DMS153 treated with DMSO at 0.1 percent for 48 hours (cell line): Measurements from ENCODE around the gene ACER2.

ENCODE experiments used
- DNase-seq: peaks from one replicate; lab custom pipeline; 2025; ENCODE audit not compliant: unreplicated experiment; lab: John Stamatoyannopoulos, UW

The ACER2 gene

DNA sequence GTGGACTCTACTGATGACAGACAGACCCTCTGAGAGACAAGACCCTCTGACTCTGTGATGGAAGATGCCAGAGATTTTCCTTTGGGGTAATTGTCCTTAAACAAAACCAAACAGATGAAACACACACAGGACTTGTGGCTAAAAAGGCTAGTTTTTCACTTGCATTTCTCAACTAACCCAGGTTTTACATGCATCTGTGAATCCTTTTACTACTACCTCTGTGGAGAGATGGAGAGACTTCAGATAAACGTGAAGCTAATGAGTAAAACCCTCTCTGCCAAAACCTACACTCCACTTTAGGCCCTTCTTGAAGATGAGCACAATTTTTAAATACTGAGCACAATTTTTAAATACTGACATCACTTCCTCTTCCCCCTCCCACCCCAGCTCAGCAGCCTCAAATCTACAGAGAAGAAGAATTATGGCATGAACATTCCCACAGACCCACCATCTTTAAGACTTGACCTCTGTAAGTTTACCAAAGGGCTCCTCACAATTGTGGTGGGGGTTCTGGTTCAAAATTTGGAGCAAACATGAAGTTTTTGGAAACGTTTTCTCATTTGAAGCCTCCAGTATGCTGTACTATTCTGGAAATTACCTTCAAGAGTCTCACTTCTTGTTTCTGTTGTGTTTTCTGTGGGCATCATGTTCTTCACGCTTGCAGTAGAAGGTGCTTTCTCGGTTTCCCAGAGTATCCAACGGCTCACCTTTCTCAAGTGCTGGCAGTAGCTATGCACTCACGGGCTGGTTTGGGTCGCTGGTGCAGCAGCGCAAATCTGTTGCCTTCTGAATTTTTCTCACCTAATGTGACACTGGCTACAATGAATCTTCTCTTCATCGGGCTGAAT, 42.7 kb downstream of the ACER2 start:
- DNase-seq, result no peak

DNA sequence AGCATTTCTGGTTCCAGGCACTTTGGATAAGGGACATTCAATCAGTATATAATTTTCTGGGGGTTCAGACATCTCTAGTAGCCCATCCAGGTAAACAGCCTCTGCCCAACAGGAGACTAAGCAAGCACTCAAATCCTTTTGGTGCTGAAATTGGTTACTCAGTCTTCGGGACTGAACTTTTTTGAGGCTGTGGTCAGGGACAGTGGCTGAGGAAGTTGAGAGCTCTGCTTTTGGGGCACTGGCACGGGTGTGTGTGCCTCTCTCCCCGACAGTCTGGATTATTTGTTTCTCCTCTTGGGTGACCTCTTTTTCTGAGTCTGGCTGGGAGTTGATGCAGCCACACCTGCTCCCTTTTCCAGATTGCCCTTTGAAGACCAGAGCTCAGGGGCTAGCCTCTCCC, 47.6 kb downstream of the ACER2 start:
- DNase-seq, result no peak

DNA sequence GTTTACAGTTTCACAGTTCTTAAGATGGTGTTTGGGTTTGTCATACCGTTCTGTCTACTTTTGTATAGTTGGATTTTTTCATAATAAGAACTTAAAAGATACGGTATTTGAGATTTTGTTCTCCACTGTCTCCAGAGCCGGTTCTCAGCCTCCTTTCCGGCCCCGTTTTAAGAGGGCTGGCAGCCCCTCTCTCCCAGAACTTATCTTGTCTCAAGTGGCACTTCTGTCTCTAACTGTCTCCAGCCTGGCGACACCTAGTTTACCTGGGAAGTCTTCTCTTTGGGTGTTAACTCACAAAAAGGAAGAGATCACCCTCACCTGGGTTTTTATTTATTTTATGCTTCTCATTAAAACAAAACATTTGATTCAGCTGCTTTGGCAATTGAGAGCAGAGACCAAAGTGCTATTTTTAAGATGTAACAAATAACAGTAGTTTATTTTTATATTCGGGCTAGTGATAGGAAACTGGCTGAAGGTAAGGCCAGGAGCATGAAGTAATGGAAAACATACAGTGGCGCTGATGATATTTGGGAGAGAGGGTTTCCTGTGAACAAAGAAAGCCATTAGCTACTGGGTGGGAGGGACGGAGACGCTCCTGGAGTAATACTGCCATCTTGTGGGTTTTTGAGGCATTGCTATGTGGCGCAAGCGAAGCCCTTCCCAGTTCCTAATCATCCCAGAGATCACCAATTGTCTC, 48.3 kb downstream of the ACER2 start:
- peak; percentile 71 for DNase-seq

DNA sequence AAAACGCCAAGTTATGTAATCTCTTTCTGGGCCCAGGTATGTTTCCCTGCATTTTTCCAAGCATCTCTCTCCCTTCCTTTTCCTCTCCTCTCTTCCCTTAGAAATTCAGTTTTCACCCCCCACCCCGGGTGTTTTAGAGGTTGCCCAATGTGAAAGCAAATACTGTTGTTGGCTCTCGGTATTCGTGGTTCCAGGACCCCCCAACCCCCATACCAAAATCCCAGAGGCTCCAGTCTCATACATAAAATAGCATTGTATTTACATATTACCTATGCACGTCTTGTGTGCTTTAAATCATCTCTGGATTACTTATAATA, 48.8 kb downstream of the ACER2 start:
- DNase-seq, result no peak

DNA sequence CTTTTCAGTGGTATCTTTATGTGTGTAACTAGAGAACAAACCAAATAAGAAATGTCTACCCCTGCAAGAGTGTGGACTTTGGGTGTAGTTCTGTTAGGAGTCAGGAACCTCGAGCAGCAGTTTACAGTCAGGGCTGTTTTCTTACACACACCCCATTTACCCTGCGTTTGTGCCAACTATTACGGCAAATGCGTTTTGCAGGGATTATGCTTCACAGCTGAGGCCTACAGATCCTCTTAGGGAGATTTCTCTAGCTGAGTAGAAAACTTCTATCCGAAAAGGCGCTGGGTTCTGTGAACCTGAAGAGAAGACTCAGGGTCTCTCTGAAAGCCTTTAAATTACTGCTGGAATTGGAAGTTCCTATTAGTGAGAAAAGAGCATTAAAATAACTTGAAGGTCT, 51.4 kb downstream of the ACER2 start:
- DNase-seq, result no peak

DNA sequence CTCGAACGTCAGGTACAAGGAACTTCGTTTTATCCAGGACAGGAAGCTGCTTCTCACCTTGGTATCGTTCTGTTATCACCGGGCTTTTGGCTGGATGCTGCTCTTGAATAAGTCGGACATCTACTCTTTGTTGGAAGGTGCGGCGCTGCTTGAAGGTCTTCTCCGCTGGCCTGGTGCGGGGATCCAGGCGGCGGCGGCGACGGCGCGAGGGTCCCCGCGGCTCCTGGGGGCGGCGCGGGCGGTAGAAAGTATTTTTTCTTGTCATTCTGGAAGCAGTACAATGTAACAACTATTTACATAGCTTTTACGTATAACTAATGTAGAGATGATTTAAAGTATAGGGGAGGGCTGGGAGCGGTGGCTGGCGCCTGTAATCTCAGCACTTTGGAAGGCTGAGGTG, 52.3 kb downstream of the ACER2 start:
- no peak for DNase-seq

DNA sequence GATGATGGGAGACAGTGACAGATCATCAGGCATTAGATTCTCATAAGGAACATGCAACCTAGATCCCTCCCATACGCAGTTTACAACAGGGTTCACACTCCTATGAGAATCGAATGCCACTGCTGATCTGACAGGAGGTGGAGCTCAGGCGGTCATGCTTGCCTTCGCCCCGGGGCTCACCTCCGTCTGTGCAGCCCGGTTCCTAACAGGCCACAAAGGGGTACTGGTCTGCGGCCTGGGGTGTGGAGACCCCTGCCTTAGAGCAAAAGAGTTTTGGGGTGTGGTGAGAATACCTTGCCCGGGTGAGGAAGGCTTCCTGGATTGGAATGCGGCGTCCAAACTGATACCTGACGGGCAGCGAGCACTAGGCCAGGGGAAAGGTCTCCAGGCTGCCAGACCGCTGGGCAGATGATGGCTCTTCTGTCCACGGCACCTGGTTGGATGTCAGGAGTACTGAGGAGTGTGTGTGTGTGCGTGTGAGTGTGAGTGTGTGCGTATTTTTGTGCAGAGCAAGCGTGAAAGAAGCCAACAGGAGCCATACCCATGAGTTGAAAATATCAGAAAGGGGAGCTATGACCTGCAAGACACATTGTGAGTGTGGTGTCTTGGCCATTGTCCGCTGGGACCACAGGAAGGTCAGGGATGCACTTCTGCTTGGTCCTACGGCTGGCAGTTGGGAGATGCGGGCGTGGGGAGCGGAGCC, 55.4 kb downstream of the ACER2 start:
- no peak for DNase-seq

DNA sequence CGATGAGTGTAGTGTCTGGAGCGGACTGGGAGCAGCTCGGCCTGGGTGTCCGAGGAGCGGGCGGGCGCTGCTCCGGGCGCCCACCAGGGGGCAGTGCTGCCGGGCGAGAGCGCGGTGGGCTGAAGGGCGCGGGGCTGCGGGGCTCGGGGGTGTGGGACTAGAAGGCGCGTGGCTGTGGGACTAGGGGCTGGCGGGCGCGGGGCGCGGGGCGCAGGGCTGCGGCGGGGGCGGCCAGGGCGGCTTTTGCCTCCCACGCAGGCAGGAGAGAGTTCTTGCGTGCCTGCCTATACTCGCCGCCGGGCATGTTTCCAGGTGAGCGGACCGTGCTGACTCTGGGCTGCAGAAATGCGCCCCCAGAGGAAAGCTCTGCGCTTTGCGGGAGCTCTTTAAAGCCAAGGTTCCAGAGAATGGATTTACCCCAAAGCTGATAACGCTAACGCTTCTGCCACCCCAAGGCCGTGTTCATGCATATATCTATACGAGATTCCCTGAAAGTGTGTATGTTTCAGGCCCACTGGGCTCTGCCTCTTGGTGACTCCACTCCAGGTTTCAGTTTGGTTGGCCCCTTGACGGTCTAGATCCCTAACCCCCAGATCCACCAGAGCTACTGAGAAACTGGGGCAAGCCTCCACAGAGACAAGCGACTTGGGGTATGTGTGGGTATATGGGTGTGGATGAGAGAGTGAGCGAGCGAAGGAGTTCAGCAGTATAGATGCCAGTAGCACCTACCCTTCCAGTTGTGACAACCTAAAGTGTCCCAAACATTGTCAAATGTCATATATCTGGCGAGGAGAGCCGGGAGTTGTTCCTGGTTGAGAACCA, 56.2 kb downstream of the ACER2 start:
- DNase-seq, result peak; percentile 35

DNA sequence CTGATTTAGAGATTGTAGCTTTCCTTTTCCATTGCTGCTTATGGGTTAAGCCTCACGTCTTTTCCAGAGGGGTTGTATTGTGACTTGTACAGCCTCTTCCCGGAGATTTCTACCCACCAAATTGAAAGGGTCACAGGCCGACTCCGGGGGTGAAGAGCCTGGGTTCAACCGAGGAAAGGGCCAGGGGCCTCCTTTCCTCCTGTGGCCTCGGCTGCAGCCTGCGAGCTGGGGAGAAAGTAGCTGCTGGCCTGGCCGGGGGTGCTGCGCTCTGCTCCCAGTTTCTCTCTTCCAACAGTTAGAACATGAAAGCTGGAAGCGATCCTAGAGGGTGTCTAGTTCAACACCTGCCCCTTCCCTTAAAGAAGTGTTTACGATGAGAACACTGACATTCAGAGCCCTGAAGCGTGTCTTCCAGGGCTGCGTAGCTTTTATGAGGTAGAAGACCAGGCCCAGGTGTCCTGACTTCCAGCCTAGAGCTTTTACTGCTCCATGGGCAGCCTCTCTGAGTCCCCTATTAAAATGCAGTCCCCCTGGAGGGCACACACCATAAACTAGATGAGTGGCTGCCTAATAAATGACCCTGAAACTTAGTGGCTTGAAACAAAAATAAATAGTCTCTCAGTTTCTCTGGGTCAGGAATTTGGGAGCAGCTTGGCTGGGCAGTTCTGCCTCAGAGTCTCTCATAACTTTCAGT, 56.9 kb downstream of the ACER2 start:
- DNase-seq, result no peak

DNA sequence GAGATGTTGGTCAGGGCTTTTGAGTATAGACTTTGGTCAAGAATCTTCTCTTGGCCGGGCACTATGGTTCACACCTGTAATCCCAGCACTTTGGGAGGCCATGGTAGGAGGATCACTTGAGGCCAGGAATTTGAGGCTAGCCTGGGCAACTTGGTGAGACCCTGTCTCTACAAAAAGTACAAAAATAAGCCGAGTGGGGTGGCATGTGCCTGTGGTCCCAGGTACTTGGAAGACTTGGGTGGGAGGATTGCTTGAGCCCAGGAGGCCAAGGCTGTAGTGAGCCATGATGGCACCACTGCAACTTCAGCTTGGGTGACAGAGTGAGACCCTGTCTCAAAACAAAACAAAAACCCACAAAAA, 57.5 kb downstream of the ACER2 start:
- no peak for DNase-seq

DNA sequence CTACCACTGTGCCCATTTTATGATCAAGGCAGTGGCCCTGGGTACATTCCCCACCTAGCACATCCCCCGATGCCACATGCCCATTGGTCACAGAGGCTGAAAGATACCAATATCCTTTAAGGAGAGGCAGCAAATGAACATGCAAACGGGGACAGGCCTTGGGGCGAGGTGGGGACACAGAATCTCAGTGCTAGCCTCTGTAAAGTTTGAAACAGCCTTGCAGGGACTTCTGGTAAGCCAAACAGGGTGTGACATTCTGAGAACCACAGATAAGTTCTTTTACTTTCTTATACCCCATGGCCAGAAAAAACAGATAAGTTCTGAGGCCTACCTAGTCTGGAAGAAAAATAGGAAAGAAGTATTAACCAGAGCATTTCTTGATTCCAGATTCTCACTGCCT, 60.5 kb downstream of the ACER2 start:
- no peak for DNase-seq

DNA sequence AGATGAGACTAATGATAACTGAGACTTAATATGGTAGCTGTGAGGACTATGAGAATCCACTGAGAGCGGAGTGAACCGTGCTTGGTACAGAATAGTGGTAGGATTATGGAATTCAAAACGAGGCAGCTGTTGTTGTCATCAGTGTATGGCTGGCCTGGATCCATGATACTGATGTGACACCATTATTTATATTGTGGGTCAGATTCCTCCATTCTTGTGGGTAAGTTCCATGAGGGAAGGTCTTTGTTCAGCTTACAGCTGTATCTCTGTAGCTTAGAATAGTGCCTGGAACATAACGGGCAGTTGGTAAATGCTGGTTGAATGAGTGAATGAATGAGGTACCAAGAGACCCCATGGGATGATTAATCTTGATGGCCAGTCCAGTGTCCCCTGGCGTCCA, 61.8 kb downstream of the ACER2 start:
- no peak for DNase-seq

DNA sequence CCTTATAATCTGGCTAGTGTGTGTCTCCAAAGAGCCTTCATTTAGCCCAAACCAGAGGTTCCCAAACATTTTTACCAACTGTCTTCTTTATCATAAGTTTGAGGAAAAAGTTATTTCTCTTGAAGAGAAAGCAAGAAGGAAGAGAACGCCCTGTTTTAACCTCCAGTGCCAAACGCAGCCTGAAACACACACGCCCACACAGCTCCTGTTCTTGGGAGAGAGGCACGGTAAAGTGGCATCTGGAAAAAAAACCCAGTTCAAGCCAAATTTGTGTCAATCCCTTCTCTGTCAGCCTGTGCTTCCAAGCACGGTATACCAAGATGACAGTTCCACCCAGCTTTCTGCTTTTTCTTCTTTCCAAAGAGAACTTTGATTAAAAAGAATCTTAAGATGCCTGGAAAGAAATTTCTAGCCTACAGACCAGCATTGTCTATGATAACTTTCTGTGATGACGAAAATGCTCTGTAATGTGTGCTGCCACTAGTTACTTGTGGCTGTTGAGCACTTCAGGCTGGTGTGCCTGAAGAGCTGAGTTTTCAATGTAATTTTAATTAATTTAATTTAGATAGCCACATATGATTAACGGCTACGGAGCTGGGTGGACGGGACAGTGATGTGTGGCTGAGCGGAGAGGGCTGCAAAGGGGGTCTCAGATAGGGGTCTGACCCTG, 62.3 kb downstream of the ACER2 start:
- DNase-seq, result no peak

DNA sequence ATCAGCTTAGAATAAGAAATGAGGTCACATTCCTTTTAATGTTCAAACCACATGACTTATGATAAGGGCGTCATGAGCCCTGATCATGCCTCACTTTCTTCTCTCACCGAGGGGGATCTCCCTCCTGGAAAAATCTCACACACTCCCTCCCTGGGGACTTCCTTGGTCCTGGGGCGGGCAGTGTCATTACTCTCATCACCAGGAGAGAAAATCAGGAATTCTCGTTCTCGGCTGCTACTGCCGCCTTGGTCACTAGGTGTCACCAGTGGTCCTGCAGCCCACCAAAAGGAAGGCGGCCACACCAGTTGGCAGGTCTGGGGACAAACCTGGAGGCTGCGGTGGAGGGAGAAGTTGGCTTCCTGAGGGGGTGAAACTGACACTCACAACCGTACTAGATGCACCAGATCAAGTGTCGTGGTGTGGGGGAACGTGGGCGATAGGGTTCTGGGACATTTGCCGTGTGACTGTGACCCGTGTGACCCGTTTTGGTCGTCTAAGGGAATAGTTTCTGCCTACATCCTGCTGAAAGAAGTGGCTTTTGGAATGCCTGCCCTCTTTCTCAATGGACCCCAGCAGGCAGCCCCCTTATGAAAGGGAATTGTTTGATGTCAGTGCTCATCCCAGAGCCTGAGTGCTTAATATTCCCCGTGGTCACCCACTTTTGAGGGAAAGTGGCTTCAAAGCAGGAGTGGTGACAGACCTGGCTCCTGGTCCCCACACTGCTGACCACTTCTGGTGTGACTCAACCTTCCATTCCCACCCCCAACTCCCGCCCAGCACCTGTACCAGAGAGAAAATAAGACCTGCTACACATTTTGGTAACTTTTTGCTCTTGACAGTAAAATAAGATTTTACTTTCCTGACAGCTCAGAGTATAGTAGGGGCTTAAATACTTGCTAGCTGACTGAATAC, 63.2 kb downstream of the ACER2 start:
- DNase-seq, result peak; percentile 38

DNA sequence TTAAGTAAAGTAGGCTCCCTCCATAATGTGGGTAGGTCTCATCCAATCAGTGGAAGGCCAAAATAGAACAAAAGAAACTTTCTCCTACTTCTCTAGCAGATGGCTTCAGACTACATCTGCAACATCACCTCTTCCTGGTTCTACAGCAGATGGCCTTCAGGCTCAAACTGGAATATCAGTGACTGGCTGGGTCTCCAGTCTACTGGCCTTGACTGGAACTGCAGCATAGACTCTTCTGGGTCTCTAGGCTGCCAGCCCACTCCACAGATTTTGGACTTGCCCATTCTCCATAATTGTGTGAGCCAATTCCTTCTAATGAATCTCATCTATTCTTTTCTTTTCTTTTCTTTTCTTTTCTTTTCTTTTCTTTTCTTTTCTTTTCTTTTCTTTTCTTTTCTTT, 64.8 kb downstream of the ACER2 start:
- DNase-seq, result no peak

DNA sequence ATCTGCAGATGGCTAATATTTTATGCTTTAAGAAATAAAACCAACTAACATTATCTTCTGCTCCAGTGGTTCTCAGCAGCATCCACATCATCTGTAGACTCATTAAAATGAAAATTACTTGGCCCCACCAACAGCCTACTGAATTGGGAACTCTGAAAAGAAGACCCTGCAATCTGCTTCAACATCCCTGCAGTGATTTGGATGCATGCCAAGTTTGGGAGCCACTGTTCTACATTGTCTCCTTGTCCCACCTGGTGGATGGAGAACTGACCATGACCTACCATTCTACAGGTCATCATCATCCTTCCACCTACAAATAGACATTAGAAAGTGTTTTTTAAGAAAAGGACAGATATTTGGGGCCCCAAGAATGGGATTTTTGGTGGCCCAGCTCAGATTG, 71.1 kb downstream of the ACER2 start:
- no peak for DNase-seq

DNA sequence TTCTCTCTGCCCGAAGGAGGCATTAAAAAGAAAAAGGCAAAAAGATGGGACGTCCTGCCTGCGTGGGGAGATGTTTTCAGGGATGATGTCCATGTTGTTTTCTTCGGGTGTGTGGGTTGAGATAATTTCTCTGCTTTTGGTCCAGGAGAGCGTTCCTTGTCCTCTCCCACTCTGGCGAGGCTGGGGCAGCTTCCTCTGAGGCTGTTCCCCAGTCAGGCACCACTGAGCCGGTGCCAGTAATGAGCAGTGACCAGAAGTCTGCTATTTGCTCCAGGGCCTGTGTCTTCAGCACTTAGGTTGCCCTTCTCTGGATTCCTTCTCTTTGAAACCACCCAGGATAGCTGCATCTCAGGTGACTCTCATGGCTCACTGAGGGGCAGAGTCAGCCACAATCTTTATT, 71.5 kb downstream of the ACER2 start:
- no peak for DNase-seq

DNA sequence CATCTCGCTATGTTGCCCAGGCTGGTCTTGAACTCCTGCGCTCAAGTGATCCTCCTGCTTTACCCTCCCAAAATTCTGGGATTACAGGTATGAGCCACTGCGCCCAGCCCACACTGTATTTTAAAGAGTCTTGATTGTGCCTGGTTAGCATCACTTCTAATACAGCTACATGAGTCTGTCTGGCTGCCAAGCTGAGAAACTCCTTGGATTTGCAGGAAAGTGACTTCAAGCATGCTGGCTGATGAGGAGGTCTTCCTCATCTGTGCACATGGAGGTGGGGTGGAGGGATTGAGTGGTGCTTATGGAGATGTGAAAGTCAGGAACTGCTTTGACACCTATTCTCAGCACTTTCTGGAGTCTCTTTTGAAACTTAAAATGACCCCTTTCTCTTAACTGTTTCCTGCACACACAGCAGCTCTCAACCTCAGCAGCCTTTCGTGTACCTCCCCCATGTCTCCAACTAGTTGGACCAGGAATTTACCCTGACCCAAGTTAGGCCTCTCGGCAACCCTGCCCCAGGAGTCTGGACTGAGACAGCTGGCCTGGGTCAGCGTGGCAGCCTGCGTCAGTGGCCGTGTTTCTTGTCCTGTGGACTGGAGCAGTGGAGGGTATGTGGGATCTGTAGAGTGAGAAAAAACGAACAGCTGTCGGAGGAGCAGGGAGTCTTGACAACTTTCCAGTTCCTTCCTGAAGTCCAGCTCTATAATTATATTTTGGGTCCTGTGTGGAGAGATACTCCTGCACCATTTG, 72.5 kb downstream of the ACER2 start:
- DNase-seq, result no peak
